Progenitor cell of endocrine pancreas (in vitro differentiated cells): ENCODE measurements around the gene TMC3. TPM values are rescaled to one million over a fixed set of nuclear protein-coding genes. Genes with fewer than 3 reads are reported as not detected.

Source experiments
- DNase-seq: peaks from one replicate; pipeline ENCODE4 v3.0.0; 2021; ENCODE audit warnings: low spot score; ENCODE audit not compliant: unreplicated experiment
- H3K27ac Mint-ChIP-seq: 2 replicates; pipeline ENCODE4 v1.8.0; 2021; ENCODE audit warnings: mild to moderate bottlenecking, moderate library complexity, mixed read lengths
- H3K27me3 Mint-ChIP-seq: 2 replicates; pipeline ENCODE4 v1.8.0; 2021; ENCODE audit warnings: mixed read lengths
- H3K36me3 Mint-ChIP-seq: 2 replicates; pipeline ENCODE4 v1.8.0; 2022; ENCODE audit warnings: mixed read lengths; ENCODE audit not compliant: insufficient read depth
- H3K4me1 Mint-ChIP-seq: 2 replicates; pipeline ENCODE4 v1.8.0; 2021; ENCODE audit warnings: low read depth, mixed read lengths
- H3K4me3 Mint-ChIP-seq: 2 replicates; pipeline ENCODE4 v1.8.0; 2021; ENCODE audit warnings: low read depth, mild to moderate bottlenecking, moderate library complexity, mixed read lengths
- H3K9me3 Mint-ChIP-seq: 2 replicates; pipeline ENCODE4 v1.8.0; 2021; ENCODE audit warnings: low read depth, mixed read lengths
- total RNA-seq: library from RNA; stranded (reverse); gene quantifications from 2 replicates; pipeline ENCODE4 v1.2.1, GENCODE V29; 2021
- TF ChIP-seq, protein P1 (sequence below): fragments of 200-600 bp; sonication (generic); IDR thresholded peaks from one replicate; pipeline ENCODE4 v1.5.0; 2021; ENCODE audit warnings: antibody characterized with exemption, mild to moderate bottlenecking; ENCODE audit not compliant: unreplicated experiment

The TMC3 gene
- total RNA-seq, 1 donor from 2014 or later, result 0.10 TPM

- TF ChIP-seq, protein P1, sequence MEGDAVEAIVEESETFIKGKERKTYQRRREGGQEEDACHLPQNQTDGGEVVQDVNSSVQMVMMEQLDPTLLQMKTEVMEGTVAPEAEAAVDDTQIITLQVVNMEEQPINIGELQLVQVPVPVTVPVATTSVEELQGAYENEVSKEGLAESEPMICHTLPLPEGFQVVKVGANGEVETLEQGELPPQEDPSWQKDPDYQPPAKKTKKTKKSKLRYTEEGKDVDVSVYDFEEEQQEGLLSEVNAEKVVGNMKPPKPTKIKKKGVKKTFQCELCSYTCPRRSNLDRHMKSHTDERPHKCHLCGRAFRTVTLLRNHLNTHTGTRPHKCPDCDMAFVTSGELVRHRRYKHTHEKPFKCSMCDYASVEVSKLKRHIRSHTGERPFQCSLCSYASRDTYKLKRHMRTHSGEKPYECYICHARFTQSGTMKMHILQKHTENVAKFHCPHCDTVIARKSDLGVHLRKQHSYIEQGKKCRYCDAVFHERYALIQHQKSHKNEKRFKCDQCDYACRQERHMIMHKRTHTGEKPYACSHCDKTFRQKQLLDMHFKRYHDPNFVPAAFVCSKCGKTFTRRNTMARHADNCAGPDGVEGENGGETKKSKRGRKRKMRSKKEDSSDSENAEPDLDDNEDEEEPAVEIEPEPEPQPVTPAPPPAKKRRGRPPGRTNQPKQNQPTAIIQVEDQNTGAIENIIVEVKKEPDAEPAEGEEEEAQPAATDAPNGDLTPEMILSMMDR, result no peak
- no peaks in the 10 kb centered on the region for H3K27me3 Mint-ChIP-seq
- no peaks in the 10 kb centered on the region for H3K36me3 Mint-ChIP-seq
These were observed 61.0 kb downstream of the TMC3 start for GRCh38 chr15:81312790-81313543.

DNA sequence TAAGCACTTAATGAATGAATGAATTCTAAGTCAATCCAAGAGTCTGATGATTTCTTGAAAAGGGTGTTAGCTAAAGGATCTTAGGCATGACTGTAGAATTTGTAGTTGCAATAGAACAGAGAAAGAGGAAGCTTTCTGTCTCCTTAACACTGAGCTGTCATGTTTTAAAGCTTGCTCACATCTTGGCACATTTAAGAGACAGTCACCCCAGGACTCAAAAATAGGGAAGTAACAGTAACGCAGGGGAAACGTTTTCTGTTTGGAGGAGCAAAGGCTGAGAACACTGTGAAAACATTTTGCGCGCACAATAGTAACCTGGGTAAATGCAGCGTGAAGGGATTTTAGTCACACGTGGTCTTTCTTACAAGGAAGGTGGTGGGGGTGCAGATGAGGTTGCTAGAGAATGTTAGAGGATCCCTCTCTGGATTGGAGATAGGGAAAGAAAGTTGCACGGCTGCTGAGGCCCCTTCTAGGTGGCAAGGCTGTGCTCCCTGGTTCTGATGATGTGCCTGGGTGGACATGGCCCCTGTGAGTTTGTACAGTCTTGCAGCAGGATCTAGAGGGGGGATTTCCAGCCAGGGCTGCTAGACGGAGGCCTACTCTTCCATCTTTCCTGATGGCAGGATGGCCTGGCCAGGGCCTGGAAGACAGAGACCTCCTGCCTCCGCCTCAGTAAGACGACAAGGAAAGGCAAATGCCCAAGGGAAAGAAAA lies 62.1 kb downstream of the TMC3 start:
- Mint-ChIP-seq H3K27ac (no peak overlapping the region), H3K4me3 (no peak overlapping the region)

More at GRCh38 chr15:81312790-81313543, 61.0 kb downstream of the TMC3 start:
- Mint-ChIP-seq H3K9me3 (no peaks in the 10 kb centered on the region), H3K4me1 (no peaks in the 10 kb centered on the region), H3K27ac (no peak overlapping the region), H3K4me3 (no peak overlapping the region)
- no peak for DNase-seq

GRCh38 chr15:81310480-81310879 lies 63.5 kb downstream of the TMC3 start:
- Mint-ChIP-seq H3K27me3 (no peaks in the 10 kb centered on the region), H3K27ac (no peak overlapping the region), H3K9me3 (no peaks in the 10 kb centered on the region), H3K4me1 (no peaks in the 10 kb centered on the region), H3K36me3 (no peaks in the 10 kb centered on the region), H3K4me3 (no peak overlapping the region)
- TF ChIP-seq, protein P1, result no peak
- DNase-seq, result no peak

More for the DNA sequence above, 62.1 kb downstream of the TMC3 start:
- TF ChIP-seq, protein P1, result no peak
- Mint-ChIP-seq H3K27me3 (no peaks in the 10 kb centered on the region), H3K36me3 (no peaks in the 10 kb centered on the region), H3K9me3 (no peaks in the 10 kb centered on the region), H3K4me1 (no peaks in the 10 kb centered on the region)
- no peak for DNase-seq

- H3K4me1 Mint-ChIP-seq, result no peaks in the 10 kb centered on the region
- DNase-seq, result no peak
- H3K9me3 Mint-ChIP-seq, result no peaks in the 10 kb centered on the region
- no peaks in the 10 kb centered on the region for H3K36me3 Mint-ChIP-seq
- no peak overlapping the region for H3K27ac Mint-ChIP-seq
- H3K27me3 Mint-ChIP-seq, result no peaks in the 10 kb centered on the region
- TF ChIP-seq, protein P1, result no peak
- H3K4me3 Mint-ChIP-seq, result no peak overlapping the region
These were observed 64.2 kb downstream of the TMC3 start for GRCh38 chr15:81309647-81310450.

DNA sequence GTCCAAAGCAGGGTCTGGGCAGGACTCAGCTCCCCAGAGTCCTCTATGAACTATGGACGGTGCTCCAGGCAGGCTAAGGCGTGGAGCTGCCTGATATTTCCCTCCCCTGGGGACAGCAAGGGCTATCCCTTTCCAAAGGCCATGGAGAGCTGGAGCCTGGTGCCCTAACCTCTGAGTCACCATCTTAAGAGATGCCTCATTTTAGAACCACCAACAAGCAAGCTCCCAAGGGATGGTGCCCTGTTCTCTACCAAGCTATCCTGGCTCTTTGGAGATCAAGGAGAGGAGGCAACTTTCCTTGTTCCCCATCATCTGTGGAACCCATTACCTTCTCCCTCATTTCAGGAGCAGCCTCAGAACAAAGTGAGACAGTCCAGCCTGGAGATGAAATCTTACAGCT lies 65.8 kb downstream of the TMC3 start:
- Mint-ChIP-seq H3K27ac (no peak overlapping the region), H3K9me3 (no peaks in the 10 kb centered on the region), H3K27me3 (no peaks in the 10 kb centered on the region), H3K4me3 (no peak overlapping the region), H3K4me1 (no peaks in the 10 kb centered on the region), H3K36me3 (no peaks in the 10 kb centered on the region)
- TF ChIP-seq, protein P1, result no peak
- DNase-seq, result no peak
